ENCODE results near the gene TAMALIN. TPM values are rescaled to one million over a fixed set of nuclear protein-coding genes. Genes with fewer than 3 reads are reported as not detected.

TAMALIN gene
- total RNA-seq, 2 donors from 2014 or later, result 5.0 to 15.2 TPM

GRCh38 chr12:52003591-52003990, 3.2 kb upstream of the TAMALIN start:
- intact Hi-C loops (cut with DNase I), result no loop called here

DNA sequence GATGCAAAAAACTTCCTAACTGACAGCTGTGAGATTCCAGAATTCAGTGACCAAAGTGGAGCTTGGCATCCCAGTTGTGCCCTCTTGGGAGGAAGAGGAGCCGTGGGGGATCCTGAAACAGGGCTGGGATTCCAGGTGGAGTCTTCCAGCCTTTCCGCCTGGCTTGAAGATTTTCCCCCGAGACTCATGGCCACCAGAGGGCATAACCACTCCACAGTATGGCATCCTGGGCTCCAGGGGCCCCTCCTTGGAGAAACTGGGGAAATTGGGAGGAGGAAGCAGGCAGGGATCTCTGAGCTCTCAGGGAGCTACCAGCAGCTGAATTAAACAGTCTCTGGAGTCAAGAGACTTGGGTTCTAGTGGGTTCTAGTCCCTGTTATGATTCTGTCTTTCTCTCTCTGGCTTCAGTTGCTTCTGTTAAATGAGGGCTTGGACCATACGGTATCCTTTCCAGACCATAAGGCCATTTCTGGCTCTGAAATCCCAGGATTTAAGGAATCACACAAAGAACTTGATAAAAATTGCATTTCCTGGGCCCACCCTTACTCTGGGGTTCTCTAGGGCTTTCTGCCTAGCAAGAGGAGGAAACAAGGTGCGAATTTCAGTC, 2.6 kb upstream of the TAMALIN start:
- Histone ChIP-seq H3K36me3 (no peaks in the 10 kb centered on the region), H3K4me1 (no peaks in the 10 kb centered on the region), H3K27ac (no peak overlapping the region), H3K9me3 (no peaks in the 10 kb centered on the region), H3K9ac (ENCODE audit: low read depth in 2 of 2, low read length in 2 of 2) (no peak overlapping the region), H3K27me3 (peaks cover 17% of the 10 kb centered on the region), H3K4me3 (no peak overlapping the region)
- DNase-seq, result peak; percentile 74
- peak; percentile 52 for TF ChIP-seq CTCF (IDR thresholded peaks at IDR 0.05)
- intact Hi-C loops (cut with DNase I), result no loop called here

More at GRCh38 chr12:52003591-52003990, 3.2 kb upstream of the TAMALIN start:
- TF ChIP-seq CTCF (IDR thresholded peaks at IDR 0.05), result no peak
- no peak overlapping the region for H3K4me3 ChIP-seq
- H3K36me3 ChIP-seq, result no peaks in the 10 kb centered on the region
- H3K9me3 ChIP-seq, result no peaks in the 10 kb centered on the region
- no peaks in the 10 kb centered on the region for H3K4me1 ChIP-seq
- no peak for DNase-seq
- peaks cover 17% of the 10 kb centered on the region for H3K27me3 ChIP-seq
- no peak overlapping the region for H3K27ac ChIP-seq
- no peak overlapping the region for H3K9ac ChIP-seq (ENCODE audit: low read depth in 2 of 2, low read length in 2 of 2)

DNA sequence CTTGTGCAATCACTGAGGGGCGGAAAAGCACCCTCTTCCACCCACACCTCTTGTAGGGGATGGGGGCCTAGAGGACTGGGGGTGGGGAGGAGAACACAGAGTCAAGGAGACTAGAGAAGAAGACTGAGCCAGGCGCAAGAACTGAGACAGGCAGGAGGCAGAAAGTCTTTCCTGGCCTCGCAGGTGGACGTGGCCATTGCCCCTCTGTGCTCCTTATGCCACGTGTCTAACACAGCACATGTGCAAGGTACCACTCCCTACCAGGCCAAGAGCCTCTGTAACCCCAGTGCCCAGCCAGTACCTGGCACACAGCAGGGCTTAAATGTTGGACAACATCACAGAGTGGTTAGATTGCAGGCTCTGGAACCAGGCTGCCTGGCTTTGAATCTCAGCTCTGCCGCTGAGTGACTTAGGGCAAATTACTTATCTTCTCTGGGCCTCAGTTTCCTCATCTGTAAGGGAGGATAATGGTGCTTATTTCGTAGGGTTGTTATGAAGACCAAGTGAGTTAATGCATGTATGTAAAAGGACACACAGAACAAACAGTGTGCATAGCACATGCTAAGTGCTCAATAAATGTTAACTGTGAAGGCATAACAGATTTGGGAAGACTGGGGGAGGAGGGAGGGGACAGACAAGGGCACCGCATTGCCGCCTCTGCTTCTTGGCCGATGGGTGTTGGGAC, 1.4 kb upstream of the TAMALIN start:
- H3K27ac ChIP-seq, result no peak overlapping the region
- no peak for TF ChIP-seq CTCF (IDR thresholded peaks at IDR 0.05)
- intact Hi-C loops (cut with DNase I), result no loop called here
- DNase-seq, result no peak
- no peaks in the 10 kb centered on the region for H3K4me1 ChIP-seq
- no peaks in the 10 kb centered on the region for H3K9me3 ChIP-seq
- no peak overlapping the region for H3K9ac ChIP-seq (ENCODE audit: low read depth in 2 of 2, low read length in 2 of 2)
- peaks cover 17% of the 10 kb centered on the region for H3K27me3 ChIP-seq
- H3K4me3 ChIP-seq, result no peak overlapping the region
- no peaks in the 10 kb centered on the region for H3K36me3 ChIP-seq

DNA sequence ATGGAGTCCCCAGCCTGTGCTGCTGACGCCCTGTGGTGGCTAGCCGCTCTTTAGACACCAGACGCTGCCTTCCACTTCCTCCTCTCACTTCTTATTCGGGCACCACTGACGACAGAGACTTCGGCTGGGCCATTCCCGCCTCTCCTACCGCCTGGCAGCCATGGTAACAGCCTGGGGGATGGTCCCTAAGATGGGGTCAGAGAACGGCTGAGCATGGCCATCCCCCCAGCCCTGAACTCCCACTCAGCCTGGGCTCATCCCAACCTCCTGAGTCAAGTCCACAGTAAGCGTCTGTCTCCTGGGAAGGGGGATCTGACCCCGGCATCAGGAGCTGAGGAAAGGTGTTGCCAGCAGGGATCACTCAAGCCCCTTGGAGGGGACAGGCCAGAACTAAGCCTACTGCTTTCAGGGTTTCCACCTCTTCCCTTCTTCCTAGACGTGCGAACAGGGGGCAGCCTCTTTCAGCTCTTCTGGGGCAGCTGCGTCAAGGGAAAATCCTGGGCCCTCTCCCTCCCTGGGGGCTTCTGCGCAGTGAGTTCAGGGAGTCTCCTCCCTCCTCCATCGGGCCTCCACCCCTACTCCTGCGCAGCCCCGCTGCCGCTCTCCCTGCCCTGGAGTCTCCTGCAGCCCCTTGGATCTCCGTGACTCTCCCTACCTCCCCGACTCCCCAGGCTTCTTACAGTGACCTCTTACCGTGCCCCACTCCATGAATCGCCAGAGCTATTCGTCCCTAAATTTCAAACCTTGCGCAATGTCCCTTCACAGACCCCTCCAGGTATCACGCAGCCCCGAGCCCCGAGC, 643 bp upstream of the TAMALIN start:
- Histone ChIP-seq H3K4me1 (no peaks in the 10 kb centered on the region), H3K4me3 (peak overlapping the region; percentile 58), H3K9ac (ENCODE audit: low read depth in 2 of 2, low read length in 2 of 2) (peak overlapping the region in 1 of 2 donors; percentile 26), H3K9me3 (no peaks in the 10 kb centered on the region), H3K27ac (no peak overlapping the region), H3K36me3 (no peaks in the 10 kb centered on the region), H3K27me3 (peaks cover 17% of the 10 kb centered on the region)
- peak; percentile 53 for DNase-seq
- intact Hi-C loops (cut with DNase I), result no loop called here
- TF ChIP-seq CTCF (IDR thresholded peaks at IDR 0.05), result no peak

DNA sequence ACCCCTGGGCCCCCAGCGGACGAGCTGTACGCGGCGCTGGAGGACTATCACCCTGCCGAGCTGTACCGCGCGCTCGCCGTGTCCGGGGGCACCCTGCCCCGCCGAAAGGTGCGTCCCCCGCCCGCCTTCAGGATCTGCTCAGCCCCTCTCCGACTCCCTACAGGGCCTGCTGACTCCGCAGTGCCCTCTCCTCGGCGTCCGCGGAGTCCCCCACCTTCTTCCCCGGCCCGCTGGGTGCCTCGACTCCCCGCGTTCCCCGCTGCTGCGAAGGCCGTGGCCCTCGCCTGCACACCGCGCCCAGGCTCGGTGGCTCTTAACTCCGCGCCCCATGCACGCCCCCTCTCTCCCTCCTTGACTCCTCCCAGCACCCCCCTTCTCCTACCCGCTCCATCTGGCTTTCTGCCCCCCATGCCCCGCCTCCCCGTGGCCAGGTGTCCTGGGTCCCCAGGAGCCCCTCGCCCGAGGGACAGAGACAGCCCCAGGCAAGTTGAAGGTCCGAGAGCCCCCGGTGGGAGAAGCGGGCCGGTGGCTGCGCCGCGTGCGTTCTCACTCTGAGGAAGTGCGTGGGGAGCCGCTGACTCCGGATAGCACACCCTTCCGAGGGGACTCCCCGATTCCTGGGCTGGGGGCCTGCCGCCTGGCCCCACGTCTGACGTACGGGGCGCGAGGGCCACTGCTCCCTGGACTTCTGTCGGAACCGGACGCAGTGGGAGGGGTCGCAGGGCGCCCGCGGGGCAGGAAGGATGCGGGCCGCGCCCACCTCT, 594 bp downstream of the TAMALIN start:
- no peaks in the 10 kb centered on the region for H3K9me3 ChIP-seq
- no peak for TF ChIP-seq CTCF (IDR thresholded peaks at IDR 0.05)
- H3K4me1 ChIP-seq, result no peaks in the 10 kb centered on the region
- H3K36me3 ChIP-seq, result no peaks in the 10 kb centered on the region
- peak overlapping the region; percentile 58 for H3K4me3 ChIP-seq
- peak overlapping the region; percentile 69 for H3K27ac ChIP-seq
- intact Hi-C loops (cut with DNase I), result no loop called here
- peak overlapping the region; percentile 51 to 92 for H3K9ac ChIP-seq (ENCODE audit: low read depth in 2 of 2, low read length in 2 of 2)
- DNase-seq, result no peak
- H3K27me3 ChIP-seq, result peaks cover 17% of the 10 kb centered on the region
